IMR-90 (cell line): ENCODE results near the gene CRIM1.

ENCODE experiments used
- BHLHE40 ChIP-seq: fragments of 150-350 bp; IDR thresholded peaks from 2 replicates; pipeline ENCODE4 v1.6.1; 2016; ENCODE audit warnings: mild to moderate bottlenecking, low read depth, low read length
- MAZ ChIP-seq: IDR thresholded peaks from 2 replicates; pipeline ENCODE4 v1.6.1; 2012; ENCODE audit warnings: low read depth, mild to moderate bottlenecking, low read length, improper control_type of control experiment, moderate library complexity, borderline replicate concordance
- POLR2A ChIP-seq: IDR thresholded peaks from 2 replicates; pipeline ENCODE4 v1.6.1; 2012; ENCODE audit warnings: mild to moderate bottlenecking, low read depth, low read length
- RFX5 ChIP-seq: IDR thresholded peaks from 2 replicates; pipeline ENCODE4 v1.8.0; 2012; ENCODE audit warnings: low read depth, mild to moderate bottlenecking, low read length, moderate library complexity
- TF ChIP-seq, protein P1 (sequence below): conservative IDR thresholded peaks from 2 replicates; pipeline ENCODE4 v1.5.1; 2012; ENCODE audit warnings: mild to moderate bottlenecking, low read depth, low read length, improper control_type of control experiment
- TF ChIP-seq, protein P2 (sequence below): fragments of 150-350 bp; IDR thresholded peaks from 2 replicates; pipeline ENCODE4 v1.6.1; 2016; ENCODE audit warnings: low read depth, mild to moderate bottlenecking, low read length, moderate library complexity, borderline replicate concordance

DNA sequence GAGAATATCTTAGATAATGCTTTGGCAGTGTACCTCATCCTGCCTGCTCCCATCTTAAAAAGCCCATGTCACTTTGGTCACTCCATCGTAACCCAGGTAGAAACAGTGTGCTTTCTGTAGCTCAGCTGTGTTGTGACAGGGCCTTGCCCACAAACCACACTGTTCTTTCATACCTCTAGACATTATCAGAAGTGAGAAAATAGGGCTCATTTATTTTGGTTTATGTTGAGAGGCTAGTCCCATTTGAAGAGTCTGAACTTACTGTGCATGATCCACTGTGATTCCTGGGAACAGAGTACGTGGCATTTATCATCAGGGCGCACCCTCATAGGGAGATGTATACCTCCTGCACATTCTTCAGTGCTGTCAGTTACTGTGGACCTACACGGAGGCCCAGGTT is 172.7 kb downstream of the CRIM1 start:
- TF ChIP-seq, protein P1, sequence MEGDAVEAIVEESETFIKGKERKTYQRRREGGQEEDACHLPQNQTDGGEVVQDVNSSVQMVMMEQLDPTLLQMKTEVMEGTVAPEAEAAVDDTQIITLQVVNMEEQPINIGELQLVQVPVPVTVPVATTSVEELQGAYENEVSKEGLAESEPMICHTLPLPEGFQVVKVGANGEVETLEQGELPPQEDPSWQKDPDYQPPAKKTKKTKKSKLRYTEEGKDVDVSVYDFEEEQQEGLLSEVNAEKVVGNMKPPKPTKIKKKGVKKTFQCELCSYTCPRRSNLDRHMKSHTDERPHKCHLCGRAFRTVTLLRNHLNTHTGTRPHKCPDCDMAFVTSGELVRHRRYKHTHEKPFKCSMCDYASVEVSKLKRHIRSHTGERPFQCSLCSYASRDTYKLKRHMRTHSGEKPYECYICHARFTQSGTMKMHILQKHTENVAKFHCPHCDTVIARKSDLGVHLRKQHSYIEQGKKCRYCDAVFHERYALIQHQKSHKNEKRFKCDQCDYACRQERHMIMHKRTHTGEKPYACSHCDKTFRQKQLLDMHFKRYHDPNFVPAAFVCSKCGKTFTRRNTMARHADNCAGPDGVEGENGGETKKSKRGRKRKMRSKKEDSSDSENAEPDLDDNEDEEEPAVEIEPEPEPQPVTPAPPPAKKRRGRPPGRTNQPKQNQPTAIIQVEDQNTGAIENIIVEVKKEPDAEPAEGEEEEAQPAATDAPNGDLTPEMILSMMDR: no peak
- TF ChIP-seq BHLHE40: no peak
- TF ChIP-seq RFX5: no peak
- TF ChIP-seq, protein P2, sequence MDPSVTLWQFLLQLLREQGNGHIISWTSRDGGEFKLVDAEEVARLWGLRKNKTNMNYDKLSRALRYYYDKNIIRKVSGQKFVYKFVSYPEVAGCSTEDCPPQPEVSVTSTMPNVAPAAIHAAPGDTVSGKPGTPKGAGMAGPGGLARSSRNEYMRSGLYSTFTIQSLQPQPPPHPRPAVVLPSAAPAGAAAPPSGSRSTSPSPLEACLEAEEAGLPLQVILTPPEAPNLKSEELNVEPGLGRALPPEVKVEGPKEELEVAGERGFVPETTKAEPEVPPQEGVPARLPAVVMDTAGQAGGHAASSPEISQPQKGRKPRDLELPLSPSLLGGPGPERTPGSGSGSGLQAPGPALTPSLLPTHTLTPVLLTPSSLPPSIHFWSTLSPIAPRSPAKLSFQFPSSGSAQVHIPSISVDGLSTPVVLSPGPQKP: no peak
- no peak for TF ChIP-seq MAZ
- 0 out of 2 replicates have a peak, but pooled peaks have one; percentile 24 for TF ChIP-seq POLR2A
